ENCODE data around the gene PSTPIP1.

PSTPIP1 gene

DNA sequence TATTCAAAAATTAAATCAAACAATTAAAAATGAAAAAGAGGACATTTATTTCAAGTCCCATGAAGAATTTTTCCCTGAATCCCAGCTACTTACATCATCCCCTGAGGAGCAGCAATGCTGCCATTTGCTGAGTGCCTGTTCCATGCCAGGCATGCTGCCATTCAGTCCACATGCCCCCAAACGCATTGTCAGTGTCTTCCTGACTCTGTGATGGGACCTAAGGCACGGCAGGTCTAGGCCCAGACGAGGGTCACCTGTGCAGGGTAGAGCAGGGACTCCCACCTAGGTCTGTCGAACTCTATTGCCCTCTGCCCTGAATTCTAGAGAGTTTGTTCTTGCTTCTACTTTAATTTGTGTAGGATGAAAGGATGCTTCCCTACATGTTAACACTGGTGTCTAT, 7.0 kb downstream of the PSTPIP1 start:
- no peak for DNase-seq

DNA sequence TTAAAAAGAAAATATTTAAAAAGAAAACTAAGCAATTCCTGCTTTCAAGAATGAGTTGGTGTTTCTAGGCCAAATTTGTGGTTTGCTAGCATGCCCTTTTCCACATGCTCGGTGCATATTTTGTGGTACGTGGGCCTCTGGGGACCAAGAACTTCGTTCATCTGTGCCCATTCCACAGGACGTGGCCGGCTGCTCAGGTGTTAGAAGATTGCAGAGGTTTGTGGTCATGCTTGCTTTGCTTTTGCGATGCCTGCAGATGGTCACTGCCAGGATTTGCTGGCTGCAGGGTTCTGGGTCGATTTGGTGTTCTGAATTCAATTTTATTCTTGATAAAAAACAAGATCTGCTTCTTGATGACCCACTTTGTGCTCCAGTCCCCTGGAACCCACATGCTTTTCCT, 7.5 kb downstream of the PSTPIP1 start:
- no peak for DNase-seq

GRCh38 chr15:77002954-77003912, 8.3 kb downstream of the PSTPIP1 start:
- no peak for DNase-seq

- no peak for DNase-seq
Measured at GRCh38 chr15:77004189-77004588, 9.3 kb downstream of the PSTPIP1 start.

- no peak for DNase-seq
Measured at GRCh38 chr15:77009176-77009575, 14.2 kb downstream of the PSTPIP1 start.

DNA sequence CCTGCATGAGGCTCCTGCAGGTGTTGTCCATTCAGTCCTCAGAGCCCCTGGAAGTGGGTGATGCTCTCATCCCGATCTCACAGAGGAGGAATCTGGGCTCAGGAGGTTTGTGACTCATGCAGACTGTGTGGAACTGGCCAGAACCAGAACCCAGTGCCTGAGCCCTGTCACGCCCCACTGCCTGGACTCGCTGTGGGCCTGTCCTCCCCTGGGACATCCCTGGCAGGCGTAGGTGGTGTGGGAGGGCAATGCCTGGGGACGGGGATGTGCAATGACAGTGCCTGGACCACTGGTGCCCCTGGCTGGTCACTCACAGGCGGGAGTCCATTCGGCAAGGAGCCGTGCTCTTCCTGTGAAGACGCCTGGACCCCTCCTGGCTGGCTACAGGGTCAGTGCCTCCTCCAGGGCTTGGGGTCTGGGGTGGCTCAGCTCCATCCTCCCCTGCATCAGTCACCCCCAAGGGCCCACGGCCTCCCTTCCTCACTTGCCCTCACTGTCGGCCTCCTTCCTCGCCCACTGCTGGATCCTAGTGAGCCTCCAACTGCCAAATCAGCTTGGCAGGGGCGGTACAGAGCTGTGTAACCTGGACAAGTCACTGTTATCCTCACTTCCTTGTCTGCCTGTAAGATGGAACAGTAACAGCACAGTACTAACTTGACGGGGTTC, 14.9 kb downstream of the PSTPIP1 start:
- no peak for DNase-seq

GRCh38 chr15:77010312-77010686, 15.4 kb downstream of the PSTPIP1 start:
- DNase-seq: no peak

DNA sequence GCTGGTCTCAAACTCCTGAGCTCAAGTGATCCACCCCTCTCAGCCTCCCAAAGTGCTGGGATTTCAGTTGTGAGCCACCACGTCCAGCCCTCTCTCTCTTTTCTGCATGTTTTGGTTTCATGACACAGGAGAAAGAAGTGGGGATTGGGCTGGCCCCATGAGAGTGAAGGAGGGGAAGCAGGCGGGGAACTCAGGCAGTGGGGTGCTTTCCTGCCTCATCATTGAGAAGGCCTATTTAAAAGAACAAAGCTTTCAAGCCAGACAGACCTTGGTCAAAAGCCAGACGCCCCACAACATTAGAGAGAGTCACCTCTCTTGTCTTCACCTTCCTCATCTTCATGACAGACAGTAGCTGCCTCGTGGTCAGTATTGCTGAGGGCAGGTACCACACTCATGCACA, 15.9 kb downstream of the PSTPIP1 start:
- no peak for DNase-seq

- no peak for DNase-seq
Measured at GRCh38 chr15:77012117-77012712, 17.3 kb downstream of the PSTPIP1 start.

DNA sequence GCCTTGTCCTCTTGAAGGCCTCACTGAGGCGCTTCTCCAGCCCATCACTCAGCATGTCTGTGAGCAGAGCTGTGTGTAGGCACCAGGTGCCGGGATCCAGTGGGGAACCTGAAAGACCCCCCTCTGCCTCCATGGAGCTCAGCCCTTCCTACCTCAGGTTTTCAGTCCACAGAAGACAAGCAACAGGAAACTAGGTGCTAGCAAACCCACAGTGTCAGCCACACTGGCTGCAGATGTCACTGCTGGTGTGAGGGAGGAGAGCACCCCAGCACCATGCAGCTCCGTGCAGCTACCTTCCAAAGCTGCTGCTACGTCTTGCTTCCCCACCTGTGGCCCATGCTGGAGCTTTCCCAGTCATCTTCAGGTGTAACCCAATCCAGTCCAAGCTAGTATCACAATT, 17.9 kb downstream of the PSTPIP1 start:
- no peak for DNase-seq

GRCh38 chr15:77013776-77014131, 18.8 kb downstream of the PSTPIP1 start:
- no peak for DNase-seq

DNA sequence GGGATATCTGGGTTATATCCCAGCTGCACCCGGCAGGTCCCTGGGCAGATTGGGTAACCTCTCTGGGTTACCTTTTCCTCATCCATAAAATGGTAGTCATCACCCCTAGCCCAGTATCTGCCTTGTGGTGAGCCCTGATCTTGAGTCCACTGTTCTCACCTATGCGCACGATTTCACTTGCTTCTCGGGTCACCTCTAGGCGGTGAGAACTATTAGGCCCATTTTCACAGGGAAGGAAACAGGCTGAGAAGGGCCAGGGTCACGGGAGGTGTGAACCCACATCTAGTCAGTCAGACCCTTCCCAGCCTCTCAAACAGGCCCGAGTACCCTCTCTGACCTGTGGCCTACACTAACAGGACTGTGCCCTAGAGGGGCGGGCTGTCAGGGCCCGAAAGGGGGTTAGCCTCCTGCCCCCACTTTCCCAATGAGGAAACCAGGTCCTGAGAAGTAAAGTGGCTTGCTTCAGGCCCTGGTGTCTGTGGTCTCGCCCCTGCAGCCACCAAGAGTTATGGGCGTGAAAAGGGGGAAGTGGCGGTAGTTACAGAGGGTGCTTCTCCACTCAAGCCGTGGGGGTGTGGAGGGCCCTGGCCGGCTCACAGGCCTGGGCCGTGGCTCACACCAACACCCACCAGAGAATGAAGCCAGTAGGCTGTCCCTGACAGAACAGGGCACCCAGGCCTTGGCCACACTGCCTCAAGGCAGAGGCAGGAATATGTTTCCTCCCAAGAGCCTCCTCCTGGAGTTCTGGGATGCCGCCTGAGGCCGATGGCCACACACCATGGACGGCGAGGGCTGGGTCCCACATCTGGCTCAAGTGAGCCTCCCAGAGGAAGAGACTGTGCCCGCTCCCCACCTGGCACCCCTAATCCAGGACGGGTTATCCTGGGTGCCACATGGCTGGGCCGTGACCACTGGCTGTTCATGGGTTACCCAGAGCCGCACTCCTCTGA, 19.5 kb downstream of the PSTPIP1 start:
- no peak for DNase-seq

- no peak for DNase-seq
Measured at GRCh38 chr15:77015646-77016320, 20.9 kb downstream of the PSTPIP1 start.

DNA sequence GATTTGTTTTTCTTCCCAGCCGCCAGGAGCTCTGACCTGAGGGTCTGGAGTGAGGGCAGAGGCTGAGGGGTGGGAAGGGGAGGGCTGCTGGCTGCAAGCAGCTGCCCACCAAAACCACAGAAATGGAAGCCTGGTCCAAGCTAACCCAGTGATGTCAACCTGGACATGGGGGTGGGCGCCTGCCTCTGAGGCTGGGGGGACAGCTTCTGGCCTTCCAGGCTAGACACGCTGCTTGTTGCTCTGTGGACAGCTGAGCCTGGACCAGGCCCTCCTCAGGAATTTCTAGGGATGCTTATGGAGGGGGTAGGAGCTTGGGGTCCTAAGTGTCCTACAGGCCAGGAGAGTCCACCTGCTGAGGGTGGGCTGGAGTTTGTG, 21.4 kb downstream of the PSTPIP1 start:
- DNase-seq: no peak

GRCh38 chr15:77017091-77017660, 22.2 kb downstream of the PSTPIP1 start:
- no peak for DNase-seq

- DNase-seq: no peak
Measured at GRCh38 chr15:77017761-77018720, 23.1 kb downstream of the PSTPIP1 start.

- DNase-seq: no peak
Measured at GRCh38 chr15:77018796-77019505, 24.0 kb downstream of the PSTPIP1 start.

DNA sequence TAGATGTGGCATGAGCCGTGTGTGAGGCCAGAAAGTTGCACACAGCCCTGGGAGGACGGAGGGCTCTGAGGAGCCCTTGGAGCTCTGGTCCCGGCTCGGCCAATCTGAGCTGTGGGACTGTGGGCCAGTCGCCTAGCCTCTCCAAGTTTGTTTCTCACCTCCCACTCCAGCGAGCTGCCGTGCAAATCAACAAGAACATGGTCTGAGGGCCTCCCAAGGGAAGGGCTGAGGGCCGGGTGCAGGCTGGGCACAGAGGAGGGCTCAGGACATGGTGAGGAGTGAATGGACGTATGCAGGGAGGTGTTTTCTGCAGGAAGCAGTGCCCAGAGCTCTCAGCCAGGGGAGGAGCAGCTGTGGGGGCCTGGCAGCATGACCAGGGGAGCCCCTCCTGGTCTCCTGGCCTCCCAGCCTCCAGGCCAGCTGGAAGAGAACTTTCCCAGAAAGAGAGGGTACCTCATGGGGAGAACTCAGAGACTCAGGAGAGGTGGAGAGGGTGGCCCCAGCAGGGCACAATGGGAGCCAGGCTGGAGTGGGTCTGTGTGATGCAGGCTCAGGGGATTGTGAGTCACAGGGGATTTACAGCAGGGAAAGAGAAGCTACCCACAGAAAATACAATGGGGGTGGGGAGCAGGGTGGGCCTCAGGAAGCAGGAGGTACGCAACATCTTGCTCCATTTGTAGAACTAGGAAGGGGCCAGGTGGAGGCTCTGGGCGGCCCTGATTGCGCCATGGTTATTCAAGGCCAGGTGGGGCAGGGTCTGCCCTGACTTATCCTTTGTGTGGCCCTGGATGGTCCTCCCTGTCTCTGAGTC, 24.8 kb downstream of the PSTPIP1 start:
- no peak for DNase-seq
